Measurements from ENCODE around the gene IPO4.

DNA sequence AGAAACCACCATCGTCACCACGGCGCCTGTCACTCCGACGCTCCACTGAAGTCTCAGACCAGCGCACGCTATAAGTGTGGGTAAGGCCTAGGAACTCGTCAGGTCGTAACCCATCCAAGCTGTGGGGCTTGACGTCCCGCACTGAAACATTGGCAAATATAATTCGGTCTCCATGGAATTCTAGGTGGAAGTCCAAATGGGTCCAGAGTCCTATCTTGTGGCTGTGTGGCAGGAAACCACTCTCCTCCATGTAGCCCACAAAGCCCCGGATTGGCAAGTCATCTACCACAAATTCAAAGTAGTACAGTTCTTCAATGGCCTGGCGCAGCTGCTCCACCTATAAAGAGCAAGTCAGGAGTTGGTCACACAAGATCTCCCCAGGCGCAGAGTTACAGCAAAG lies 4.3 kb upstream of the IPO4 start:
- TF ChIP-seq CTCF (IDR thresholded peaks at IDR 0.05) (no peak), POLR2A (IDR thresholded peaks at IDR 0.05) (no peak)
